Measurements from ENCODE around the gene FAM83D.
A peak's percentile ranks its signal among the peaks of the same experiment; 100 is the strongest.

FAM83D gene

GRCh38 chr20:38926142-38926933 lies at the start of gene FAM83D:
Gene FAM83D, plus strand, starts transcription at chr20:38926417. Its CDS starts 26 bp downstream, at chr20:38926443.
- DNase-seq = peak; percentile 98

GRCh38 chr20:38877483-38877882 lies 48.7 kb upstream of the FAM83D start:
- DNase-seq = peak; percentile 53

- no peak for DNase-seq
These were observed 47.4 kb upstream of the FAM83D start for GRCh38 chr20:38878866-38879265.

GRCh38 chr20:38880952-38881735 lies 45.1 kb upstream of the FAM83D start:
- peak; percentile 60 for DNase-seq

- no peak for DNase-seq
These were observed 44.3 kb upstream of the FAM83D start for GRCh38 chr20:38881806-38882440.

- no peak for DNase-seq
These were observed 43.6 kb upstream of the FAM83D start for GRCh38 chr20:38882600-38882999.

- no peak for DNase-seq
These were observed 42.9 kb upstream of the FAM83D start for GRCh38 chr20:38883081-38883980.

GRCh38 chr20:38883981-38884733 lies 42.1 kb upstream of the FAM83D start:
- no peak for DNase-seq

GRCh38 chr20:38885357-38885756 lies 40.9 kb upstream of the FAM83D start:
- no peak for DNase-seq

- DNase-seq = no peak
These were observed 38.0 kb upstream of the FAM83D start for GRCh38 chr20:38888059-38888831.

- DNase-seq = no peak
These were observed 37.2 kb upstream of the FAM83D start for GRCh38 chr20:38889050-38889449.

GRCh38 chr20:38889792-38890496 lies 36.3 kb upstream of the FAM83D start:
- no peak for DNase-seq

GRCh38 chr20:38890497-38890818 lies 35.8 kb upstream of the FAM83D start:
- no peak for DNase-seq

- no peak for DNase-seq
These were observed 33.9 kb upstream of the FAM83D start for GRCh38 chr20:38892091-38892981.

- no peak for DNase-seq
These were observed 33.1 kb upstream of the FAM83D start for GRCh38 chr20:38893056-38893564.

- peak; percentile 94 for DNase-seq
These were observed 32.6 kb upstream of the FAM83D start for GRCh38 chr20:38893565-38894090.

- DNase-seq = no peak
These were observed 31.9 kb upstream of the FAM83D start for GRCh38 chr20:38894091-38894847.
